HL-60 (cell line): ENCODE data around the gene PTPRF.

Source experiments
- DNase-seq, 2 experiments: peaks; one replicate each; pipeline ENCODE4 v3.0.0-alpha.2; 2010 to 2020; ENCODE audit warnings: low read depth in 1 of 2, low spot score in 1 of 2
- H3K27ac ChIP-seq: fragments of 250-450 bp; sonication (Bioruptor Pico); replicated peaks from 2 replicates; pipeline ENCODE4 v1.5.1; 2020; ENCODE audit warnings: mild to moderate bottlenecking, moderate library complexity
- H3K27me3 ChIP-seq: fragments of 250-450 bp; sonication (Bioruptor Pico); 2 replicates; pipeline ENCODE4 v1.5.1; 2021; ENCODE audit warnings: mild to moderate bottlenecking, moderate library complexity; ENCODE audit not compliant: insufficient read depth, poor library complexity, severe bottlenecking
- H3K4me3 ChIP-seq: replicated peaks from 2 replicates; pipeline ENCODE4 v1.5.1; 2011; ENCODE audit warnings: mild to moderate bottlenecking, control low read depth, low read length; ENCODE audit not compliant: insufficient read depth
- CTCF ChIP-seq: IDR thresholded peaks from one replicate; pipeline ENCODE4 v1.5.1; 2011; ENCODE audit warnings: low read length, control low read depth, inconsistent platforms; ENCODE audit not compliant: insufficient read depth
- GABPA ChIP-seq: IDR thresholded peaks from 2 replicates; pipeline ENCODE4 v1.6.1; 2012; ENCODE audit warnings: low read depth
- POLR2AphosphoS5 ChIP-seq: IDR thresholded peaks from 2 replicates; pipeline ENCODE4 v1.6.1; 2012; ENCODE audit warnings: low read depth
- REST ChIP-seq: IDR thresholded peaks from 2 replicates; pipeline ENCODE4 v1.6.1; 2012; ENCODE audit warnings: low read depth; ENCODE audit not compliant: insufficient replicate concordance
- SPI1 ChIP-seq: IDR thresholded peaks from 2 replicates; pipeline ENCODE4 v1.6.1; 2012; ENCODE audit warnings: low read depth, mild to moderate bottlenecking, borderline replicate concordance

The PTPRF gene

GRCh38 chr1:43509740-43510375 is 20.8 kb upstream of the PTPRF start:
- H3K27me3 ChIP-seq = no peaks in the 10 kb centered on the region
- TF ChIP-seq SPI1 (no peak), REST (no peak), GABPA (no peak), CTCF (no peak), POLR2AphosphoS5 (no peak)
- DNase-seq = no peak
- no peak overlapping the region for H3K27ac ChIP-seq
- no peak overlapping the region for H3K4me3 ChIP-seq

- H3K27me3 ChIP-seq = no peaks in the 10 kb centered on the region
- no peak for DNase-seq
- H3K27ac ChIP-seq = no peak overlapping the region
- H3K4me3 ChIP-seq = no peak overlapping the region
- TF ChIP-seq GABPA (no peak), CTCF (no peak), POLR2AphosphoS5 (no peak), SPI1 (no peak), REST (no peak)
Observed at GRCh38 chr1:43510621-43511020, 20.1 kb upstream of the PTPRF start.

GRCh38 chr1:43511394-43511793 is 19.3 kb upstream of the PTPRF start:
- no peak for DNase-seq
- Histone ChIP-seq H3K27me3 (no peaks in the 10 kb centered on the region), H3K27ac (no peak overlapping the region), H3K4me3 (no peak overlapping the region)
- TF ChIP-seq POLR2AphosphoS5 (no peak), GABPA (no peak)

DNA sequence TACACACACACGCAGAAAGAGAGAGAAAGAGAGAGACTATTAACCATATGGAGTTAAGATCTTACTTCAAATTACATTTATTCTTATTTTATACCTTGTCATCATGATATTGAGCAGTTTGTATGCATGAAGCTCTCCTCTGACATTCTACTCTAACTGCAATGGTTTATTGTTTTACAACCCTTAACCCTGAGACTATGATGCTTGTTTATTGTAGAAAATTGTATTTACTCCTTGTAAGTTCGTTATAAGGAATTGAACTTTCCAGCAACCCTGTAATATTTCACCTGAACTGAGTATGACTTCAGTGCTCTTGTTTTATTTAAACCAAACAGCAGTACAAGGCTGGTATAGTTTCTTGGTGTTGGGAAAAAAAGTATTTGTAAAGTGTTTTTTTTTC is 18.6 kb upstream of the PTPRF start:
- Histone ChIP-seq H3K27ac (no peak overlapping the region), H3K4me3 (no peak overlapping the region), H3K27me3 (no peaks in the 10 kb centered on the region)
- TF ChIP-seq POLR2AphosphoS5 (no peak), GABPA (no peak), CTCF (no peak), REST (no peak), SPI1 (no peak)
- no peak for DNase-seq
